ENCODE measurements around the gene RGS6. TPM values are rescaled to one million over a fixed set of nuclear protein-coding genes. Genes with fewer than 3 reads are reported as not detected.

Gene RGS6
- total RNA-seq, 1 donor from 2014 or later = not detected

GRCh38 chr14:72503696-72504368 lies 571.6 kb downstream of the RGS6 start:
- Histone ChIP-seq H3K4me3 (ENCODE audit: low read depth, low read length) (no peak overlapping the region), H3K27me3 (ENCODE audit: control insufficient read depth, insufficient read depth, low read length) (no peaks in the 10 kb centered on the region), H3K36me3 (ENCODE audit: control insufficient read depth, insufficient read depth, low read length) (no peaks in the 10 kb centered on the region)
- TF ChIP-seq CTCF (IDR thresholded peaks at IDR 0.05; ENCODE audit: insufficient read depth, low read length, poor library complexity, severe bottlenecking) = no peak
- no peak for DNase-seq (ENCODE audit: low read depth)

- Histone ChIP-seq H3K27me3 (ENCODE audit: control insufficient read depth, insufficient read depth, low read length) (peaks cover 4% of the 10 kb centered on the region), H3K4me3 (ENCODE audit: low read depth, low read length) (no peak overlapping the region), H3K36me3 (ENCODE audit: control insufficient read depth, insufficient read depth, low read length) (no peaks in the 10 kb centered on the region)
- no peak for DNase-seq (ENCODE audit: low read depth)
- no peak for TF ChIP-seq CTCF (IDR thresholded peaks at IDR 0.05; ENCODE audit: insufficient read depth, low read length, poor library complexity, severe bottlenecking)
Observed at GRCh38 chr14:72510566-72510965, 578.3 kb downstream of the RGS6 start.

DNA sequence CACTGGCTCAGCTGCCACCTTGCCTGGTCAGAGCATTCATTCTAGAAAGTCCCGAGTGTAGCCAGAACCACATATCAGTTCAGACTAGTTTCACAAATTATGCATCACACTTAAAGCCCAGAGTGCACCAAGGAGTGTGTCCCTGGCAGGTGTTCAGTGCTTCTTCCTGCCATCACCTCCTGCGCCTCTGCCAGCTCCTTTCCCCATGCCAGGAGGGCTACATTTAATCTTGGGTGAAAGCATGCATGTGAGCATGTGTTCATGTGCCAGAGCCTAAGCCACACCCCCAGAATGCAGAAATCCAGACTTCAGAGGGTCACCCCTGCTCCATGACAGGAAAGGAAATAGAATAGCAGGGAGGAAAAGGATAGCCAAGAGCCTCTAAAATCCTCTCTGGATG lies 580.1 kb downstream of the RGS6 start:
- no peak overlapping the region for H3K4me3 ChIP-seq (ENCODE audit: low read depth, low read length)
- no peak for TF ChIP-seq CTCF (IDR thresholded peaks at IDR 0.05; ENCODE audit: insufficient read depth, low read length, poor library complexity, severe bottlenecking)
- peaks cover 4% of the 10 kb centered on the region for H3K27me3 ChIP-seq (ENCODE audit: control insufficient read depth, insufficient read depth, low read length)
- no peaks in the 10 kb centered on the region for H3K36me3 ChIP-seq (ENCODE audit: control insufficient read depth, insufficient read depth, low read length)
- DNase-seq (ENCODE audit: low read depth) = no peak

- DNase-seq (ENCODE audit: low read depth) = no peak
- H3K4me3 ChIP-seq (ENCODE audit: low read depth, low read length) = no peak overlapping the region
- TF ChIP-seq CTCF (IDR thresholded peaks at IDR 0.05; ENCODE audit: insufficient read depth, low read length, poor library complexity, severe bottlenecking) = no peak
Observed at GRCh38 chr14:72512925-72513324, 580.7 kb downstream of the RGS6 start.

GRCh38 chr14:72513346-72513745 lies 581.1 kb downstream of the RGS6 start:
- no peaks in the 10 kb centered on the region for H3K36me3 ChIP-seq (ENCODE audit: control insufficient read depth, insufficient read depth, low read length)
- DNase-seq (ENCODE audit: low read depth) = no peak
- H3K4me3 ChIP-seq (ENCODE audit: low read depth, low read length) = no peak overlapping the region
- H3K27me3 ChIP-seq (ENCODE audit: control insufficient read depth, insufficient read depth, low read length) = peaks cover 4% of the 10 kb centered on the region
- TF ChIP-seq CTCF (IDR thresholded peaks at IDR 0.05; ENCODE audit: insufficient read depth, low read length, poor library complexity, severe bottlenecking) = no peak

More at GRCh38 chr14:72512925-72513324, 580.7 kb downstream of the RGS6 start:
- Histone ChIP-seq H3K36me3 (ENCODE audit: control insufficient read depth, insufficient read depth, low read length) (no peaks in the 10 kb centered on the region), H3K27me3 (ENCODE audit: control insufficient read depth, insufficient read depth, low read length) (peaks cover 4% of the 10 kb centered on the region)
